Epithelial cell of esophagus (primary cell): ENCODE results near the gene PRDM16.
A peak's percentile ranks its signal among the peaks of the same experiment; 100 is the strongest.

ENCODE experiments used
- DNase-seq: peaks from one replicate; pipeline ENCODE4 v3.0.0; 2010; ENCODE audit warnings: low read depth
- H3K4me3 ChIP-seq: 2 replicates; pipeline ENCODE4 v1.5.1; 2011; ENCODE audit warnings: mild to moderate bottlenecking, low read length, control low read depth
- TF ChIP-seq, protein P1 (sequence below): IDR thresholded peaks from 2 replicates; pipeline ENCODE4 v1.5.1; 2011; ENCODE audit warnings: low read depth, mild to moderate bottlenecking, low read length, control low read depth, inconsistent platforms; ENCODE audit not compliant: insufficient read depth; ENCODE audit errors: missing control alignments

PRDM16 gene

DNA sequence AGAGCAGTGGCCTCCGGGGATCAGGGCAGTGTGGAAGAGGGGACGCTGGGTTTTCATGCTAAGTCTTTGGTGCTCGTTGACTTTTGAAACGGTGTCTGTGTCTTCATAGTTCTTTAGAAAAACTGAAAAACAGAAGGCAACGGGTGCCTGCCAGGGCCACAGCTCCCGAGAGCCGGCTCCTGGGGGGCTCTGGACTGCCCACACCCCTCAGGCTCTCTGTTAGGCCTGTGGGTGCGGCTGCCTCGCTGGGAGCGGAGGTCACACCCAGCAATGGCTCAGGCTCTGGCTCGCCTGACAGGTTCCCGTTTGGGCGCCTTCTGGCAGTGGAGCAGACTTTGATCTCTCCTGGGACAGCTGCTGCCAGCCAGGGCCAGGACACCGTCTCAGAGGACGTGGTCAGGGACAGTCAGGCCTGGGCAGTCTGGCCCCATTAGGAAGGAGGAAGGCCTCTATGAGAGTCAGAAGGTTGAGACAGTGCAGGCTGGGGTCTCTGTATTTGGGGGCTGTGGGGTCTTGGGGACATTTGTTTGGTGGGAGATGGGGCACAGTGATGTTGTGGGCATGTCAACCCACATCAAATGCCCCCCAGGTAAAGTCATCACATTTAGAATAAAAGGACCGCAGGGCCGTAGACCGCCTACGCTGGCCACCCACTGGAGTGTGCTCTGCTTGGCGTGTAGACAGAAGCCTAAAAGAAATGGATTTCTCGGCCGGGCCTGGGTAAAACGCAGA lies 391.1 kb downstream of the PRDM16 start:
- H3K4me3 ChIP-seq, result no peak overlapping the region
- TF ChIP-seq, protein P1, sequence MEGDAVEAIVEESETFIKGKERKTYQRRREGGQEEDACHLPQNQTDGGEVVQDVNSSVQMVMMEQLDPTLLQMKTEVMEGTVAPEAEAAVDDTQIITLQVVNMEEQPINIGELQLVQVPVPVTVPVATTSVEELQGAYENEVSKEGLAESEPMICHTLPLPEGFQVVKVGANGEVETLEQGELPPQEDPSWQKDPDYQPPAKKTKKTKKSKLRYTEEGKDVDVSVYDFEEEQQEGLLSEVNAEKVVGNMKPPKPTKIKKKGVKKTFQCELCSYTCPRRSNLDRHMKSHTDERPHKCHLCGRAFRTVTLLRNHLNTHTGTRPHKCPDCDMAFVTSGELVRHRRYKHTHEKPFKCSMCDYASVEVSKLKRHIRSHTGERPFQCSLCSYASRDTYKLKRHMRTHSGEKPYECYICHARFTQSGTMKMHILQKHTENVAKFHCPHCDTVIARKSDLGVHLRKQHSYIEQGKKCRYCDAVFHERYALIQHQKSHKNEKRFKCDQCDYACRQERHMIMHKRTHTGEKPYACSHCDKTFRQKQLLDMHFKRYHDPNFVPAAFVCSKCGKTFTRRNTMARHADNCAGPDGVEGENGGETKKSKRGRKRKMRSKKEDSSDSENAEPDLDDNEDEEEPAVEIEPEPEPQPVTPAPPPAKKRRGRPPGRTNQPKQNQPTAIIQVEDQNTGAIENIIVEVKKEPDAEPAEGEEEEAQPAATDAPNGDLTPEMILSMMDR, result no peak
- DNase-seq, result peak; percentile 61

DNA sequence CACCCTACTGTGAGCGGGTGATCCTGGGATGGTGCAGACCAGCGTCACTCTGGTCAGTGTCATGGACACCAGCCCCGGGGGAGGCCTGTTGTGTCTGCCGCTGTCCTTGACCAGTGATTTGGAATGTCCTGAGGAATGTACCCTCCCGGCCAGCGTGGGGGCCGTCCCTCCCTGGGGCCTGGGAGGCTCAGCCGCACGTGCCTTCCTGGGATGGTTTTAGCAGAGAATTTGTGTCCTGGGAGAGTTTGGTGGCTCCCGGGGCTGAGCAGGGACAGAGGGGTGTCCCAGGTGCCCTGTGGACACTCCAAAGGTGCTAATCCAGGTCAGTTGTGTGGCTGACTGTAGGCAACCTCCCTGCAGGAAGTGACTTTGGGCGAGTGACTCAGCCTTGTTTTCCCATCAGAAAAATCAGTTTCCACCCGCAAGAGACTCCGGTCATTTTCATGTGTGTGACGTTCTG lies 391.7 kb downstream of the PRDM16 start:
- no peak overlapping the region for H3K4me3 ChIP-seq
- DNase-seq, result peak; percentile 28
- TF ChIP-seq, protein P1, result no peak

DNA sequence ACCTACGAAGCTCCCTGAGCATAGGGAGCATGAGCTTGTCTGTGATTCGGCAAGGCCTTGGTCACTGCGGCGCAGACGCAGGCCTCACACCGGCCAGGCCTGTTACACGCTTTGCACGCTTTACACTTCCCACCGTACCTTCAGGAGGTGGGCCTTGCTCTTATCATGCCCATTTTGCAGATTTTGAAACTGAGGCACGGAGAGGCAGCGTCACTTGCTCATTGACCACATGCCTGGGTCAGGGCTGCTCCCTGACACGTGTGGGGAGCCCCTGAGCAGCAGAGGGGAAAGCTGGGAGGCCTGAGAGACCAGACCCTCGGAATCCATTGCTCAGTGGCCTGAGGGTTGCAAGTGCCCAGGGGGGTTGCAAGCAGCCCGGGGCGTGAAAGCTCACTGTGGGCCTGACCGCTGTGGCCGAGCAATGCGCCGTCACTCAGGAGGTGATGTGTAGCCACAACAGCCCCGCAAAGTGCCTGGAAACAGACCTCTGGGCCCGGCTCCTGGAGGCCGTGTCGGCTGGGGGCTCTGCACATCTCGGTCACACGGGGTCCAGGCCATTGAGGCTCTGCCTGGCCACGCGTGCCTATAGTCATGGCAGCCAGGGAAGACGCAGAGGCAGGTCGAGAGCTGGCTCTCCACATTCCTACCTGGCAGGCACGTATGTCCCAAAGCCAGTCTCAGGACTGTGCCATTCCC lies 392.4 kb downstream of the PRDM16 start:
- H3K4me3 ChIP-seq, result no peak overlapping the region
- DNase-seq, result no peak
- TF ChIP-seq, protein P1, result no peak

DNA sequence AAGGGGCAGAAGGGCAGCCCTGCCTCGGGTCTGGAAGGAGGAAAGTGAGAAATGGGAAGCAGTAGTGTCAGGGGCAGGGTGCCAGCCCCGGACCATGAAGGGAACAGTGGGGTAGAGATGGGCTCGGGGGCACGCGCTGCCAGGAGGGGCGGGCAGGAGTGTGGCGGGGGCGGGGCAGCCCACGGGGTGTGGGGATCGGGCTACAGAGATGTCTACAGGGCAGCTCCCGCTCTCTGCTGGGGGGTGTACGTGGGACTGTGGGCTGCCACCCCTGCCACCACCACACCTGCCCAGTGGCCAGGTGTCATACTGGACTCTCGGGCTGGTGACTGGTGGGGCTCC lies 392.9 kb downstream of the PRDM16 start:
- TF ChIP-seq, protein P1, result no peak
- no peak overlapping the region for H3K4me3 ChIP-seq
- no peak for DNase-seq

DNA sequence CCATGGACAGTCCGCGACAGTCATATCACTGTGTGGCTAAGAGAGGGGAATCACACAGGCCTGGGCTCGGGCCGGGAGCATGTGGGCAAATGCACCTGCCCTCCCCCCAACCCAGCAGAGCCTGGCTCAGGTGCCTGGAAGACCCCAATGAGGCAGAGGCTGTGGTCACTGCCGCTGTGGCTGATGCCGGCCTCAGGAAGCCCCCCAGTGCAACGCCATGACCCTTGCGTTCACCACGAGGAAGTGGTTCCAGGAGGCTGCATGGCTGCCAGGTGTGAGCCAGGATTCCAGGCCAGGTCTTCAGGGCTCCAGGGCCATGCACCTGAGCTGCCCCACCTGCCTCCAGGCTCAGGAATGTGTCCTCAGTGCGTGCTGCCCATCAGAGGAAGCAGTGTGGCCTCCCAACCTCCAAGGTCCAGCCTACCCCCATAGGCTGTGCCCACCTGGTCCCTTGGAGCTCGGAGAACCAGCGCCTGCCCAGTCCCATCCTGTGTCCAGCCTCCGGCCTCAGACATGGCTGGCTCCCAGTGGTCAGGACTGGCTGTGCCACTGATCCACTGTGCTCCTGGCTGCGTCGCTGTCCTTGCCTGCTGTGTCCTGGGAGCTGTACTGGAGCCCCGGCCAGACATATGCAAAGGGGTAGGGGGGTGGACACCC lies 393.5 kb downstream of the PRDM16 start:
- H3K4me3 ChIP-seq, result no peak overlapping the region
- DNase-seq, result no peak
- TF ChIP-seq, protein P1, result no peak

DNA sequence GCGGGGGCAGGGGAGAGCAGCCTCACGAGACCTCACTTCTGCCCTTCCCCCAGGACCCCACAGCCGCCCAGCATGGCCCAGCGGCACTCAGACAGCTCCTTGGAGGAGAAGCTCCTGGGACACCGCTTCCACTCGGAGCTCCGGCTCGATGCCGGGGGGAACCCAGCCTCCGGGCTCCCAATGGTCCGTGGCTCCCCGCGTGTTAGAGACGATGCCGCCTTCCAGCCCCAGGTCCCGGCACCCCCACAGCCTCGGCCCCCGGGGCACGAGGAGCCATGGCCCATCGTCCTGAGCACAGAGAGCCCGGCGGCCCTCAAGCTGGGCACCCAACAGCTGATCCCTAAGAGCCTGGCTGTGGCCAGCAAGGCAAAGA lies 394.0 kb downstream of the PRDM16 start:
- no peak for DNase-seq
- H3K4me3 ChIP-seq, result no peak overlapping the region
- TF ChIP-seq, protein P1, result no peak
